Central memory CD8-positive, alpha-beta T cell (primary cell): Measurements from ENCODE around the gene RGS19.
A peak's percentile ranks its signal among the peaks of the same experiment; 100 is the strongest.

Experiments
- ATAC-seq: fragments of 150-1000 bp; cut with Tn5 transposase; replicated peaks from 2 replicates; pipeline ENCODE4 v1.10.0; 2022; ENCODE audit warnings: mild to moderate bottlenecking, moderate FRiP score, moderate number of reproducible peaks; ENCODE audit not compliant: poor library complexity, severe bottlenecking; ENCODE audit errors: extremely low read depth
- DNase-seq, 2 donors: peaks; one replicate each; pipeline ENCODE4 v3.0.0; 2021; ENCODE audit warnings: low spot score in 2 of 2
- H3K27ac Mint-ChIP-seq: one replicate; pipeline ENCODE4 v1.8.0; 2022; ENCODE audit warnings: low read depth, mild to moderate bottlenecking, moderate library complexity, mixed read lengths
- H3K27me3 Mint-ChIP-seq: one replicate; pipeline ENCODE4 v1.8.0; 2022; ENCODE audit warnings: mixed read lengths
- H3K36me3 Mint-ChIP-seq: one replicate; pipeline ENCODE4 v1.8.0; 2022; ENCODE audit warnings: mild to moderate bottlenecking, moderate library complexity, mixed read lengths; ENCODE audit not compliant: insufficient read depth
- H3K4me1 Mint-ChIP-seq: one replicate; pipeline ENCODE4 v1.8.0; 2022; ENCODE audit warnings: mixed read lengths
- H3K4me3 Mint-ChIP-seq: one replicate; pipeline ENCODE4 v1.8.0; 2022; ENCODE audit warnings: mild to moderate bottlenecking, moderate library complexity, mixed read lengths
- H3K9me3 Mint-ChIP-seq: one replicate; pipeline ENCODE4 v1.8.0; 2022; ENCODE audit warnings: mixed read lengths

Gene RGS19

DNA sequence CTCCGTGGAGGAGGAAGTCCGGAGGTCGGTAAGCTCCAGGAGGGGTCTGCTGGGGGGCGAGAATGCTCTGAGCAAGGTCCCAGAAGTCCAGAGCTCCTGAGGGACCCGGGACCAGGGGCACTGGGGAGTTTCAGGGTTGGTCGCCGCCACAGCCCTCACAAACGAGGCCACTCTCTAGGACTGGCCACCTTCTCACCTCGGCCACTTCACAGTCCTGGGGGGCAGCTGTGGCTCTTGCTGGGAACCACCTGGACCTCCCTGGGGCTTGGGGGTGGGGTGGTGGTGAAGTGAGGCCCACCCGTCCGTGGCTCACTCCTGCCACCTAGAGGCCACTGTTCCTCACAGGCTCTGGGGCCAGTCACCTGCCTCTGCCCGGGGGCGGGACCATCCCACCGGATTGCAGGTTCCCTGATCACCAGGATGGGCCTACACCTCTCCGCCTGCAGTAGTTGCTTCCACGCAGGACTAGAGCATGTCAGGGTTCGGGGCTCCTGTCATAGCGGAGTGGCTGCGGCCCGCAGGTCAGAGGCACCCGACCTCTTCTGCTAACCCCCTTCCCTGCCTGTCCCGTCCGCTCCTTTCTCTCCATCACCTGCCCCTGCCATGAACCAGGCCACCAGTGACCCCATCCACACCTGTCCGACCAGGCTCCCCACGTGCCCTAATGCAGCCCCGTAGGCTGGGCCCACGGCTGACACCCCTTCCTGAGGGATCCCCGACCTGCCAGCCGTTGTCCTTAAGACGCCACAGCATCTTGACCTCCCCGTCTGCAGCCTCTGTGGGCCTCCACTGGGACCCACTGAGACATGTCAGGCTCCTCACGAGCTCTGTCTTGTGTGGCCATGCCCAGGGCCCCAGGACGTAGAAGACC lies 21.5 kb downstream of the RGS19 start:
- Mint-ChIP-seq H3K36me3 (peaks cover 4% of the 10 kb centered on the region), H3K9me3 (no peaks in the 10 kb centered on the region), H3K27me3 (peaks cover 12% of the 10 kb centered on the region), H3K27ac (no peak overlapping the region), H3K4me1 (peaks cover 15% of the 10 kb centered on the region), H3K4me3 (peak overlapping the region; percentile 40)
- ATAC-seq = peak; percentile 83
- peak; percentile 53 to 69 for DNase-seq

DNA sequence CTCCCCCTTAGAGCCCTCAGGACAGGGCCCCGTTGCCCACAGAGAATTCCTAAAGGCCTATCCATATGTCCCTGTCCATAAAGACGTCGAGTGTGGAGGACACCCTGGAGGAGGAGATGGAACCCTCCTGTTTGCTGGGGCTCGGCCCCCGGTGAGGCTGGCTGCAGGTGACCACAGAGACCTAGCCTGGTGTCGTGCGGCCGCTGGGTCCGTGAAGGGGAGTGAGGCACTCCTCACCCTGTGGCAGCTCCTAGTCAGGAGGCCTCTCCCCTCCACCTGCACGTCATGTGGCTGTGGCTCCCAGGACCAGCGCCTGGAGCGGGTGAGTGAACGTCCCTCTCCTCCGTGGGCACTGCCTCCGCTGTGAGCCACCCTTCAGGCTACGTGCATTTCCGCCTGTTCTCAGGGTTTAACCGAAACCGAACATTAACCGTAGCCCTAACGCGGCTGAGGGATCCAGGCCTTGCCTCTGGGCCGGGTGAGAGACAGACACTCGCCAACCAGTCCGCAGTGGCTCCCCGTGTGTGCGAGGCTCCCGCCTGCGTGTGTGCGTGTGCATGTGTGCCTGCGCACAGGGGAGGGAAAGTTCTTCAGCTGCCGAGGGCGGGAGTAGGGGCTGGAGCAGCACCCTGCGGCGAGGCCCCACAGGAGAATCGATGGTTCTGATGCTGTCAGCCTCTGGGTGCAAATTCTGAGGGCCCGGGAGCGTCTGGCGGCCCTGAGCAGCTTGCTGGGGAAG lies 22.3 kb downstream of the RGS19 start:
- Mint-ChIP-seq H3K4me3 (peak overlapping the region; percentile 40), H3K4me1 (peaks cover 15% of the 10 kb centered on the region), H3K27me3 (peaks cover 15% of the 10 kb centered on the region), H3K36me3 (peaks cover 1% of the 10 kb centered on the region), H3K9me3 (no peaks in the 10 kb centered on the region), H3K27ac (no peak overlapping the region)
- ATAC-seq (peak; percentile 24), DNase-seq (no peak)

DNA sequence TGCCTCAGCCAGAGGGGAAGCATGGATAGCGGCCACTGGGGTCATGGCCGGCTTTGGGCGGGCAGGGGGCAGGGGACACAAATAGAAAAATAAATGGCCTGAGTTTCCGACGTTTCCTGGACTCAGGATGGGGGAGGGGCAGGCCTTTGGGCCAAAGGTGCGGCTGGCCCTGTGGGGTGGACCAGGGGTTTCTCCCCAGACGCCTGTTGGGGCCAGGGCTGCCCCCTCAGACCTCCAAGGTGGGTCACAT lies 22.8 kb downstream of the RGS19 start:
- DNase-seq (no peak), ATAC-seq (no peak)
- Mint-ChIP-seq H3K4me1 (peaks cover 15% of the 10 kb centered on the region), H3K4me3 (no peak overlapping the region), H3K9me3 (no peaks in the 10 kb centered on the region), H3K36me3 (peaks cover 1% of the 10 kb centered on the region), H3K27me3 (peaks cover 15% of the 10 kb centered on the region), H3K27ac (no peak overlapping the region)

DNA sequence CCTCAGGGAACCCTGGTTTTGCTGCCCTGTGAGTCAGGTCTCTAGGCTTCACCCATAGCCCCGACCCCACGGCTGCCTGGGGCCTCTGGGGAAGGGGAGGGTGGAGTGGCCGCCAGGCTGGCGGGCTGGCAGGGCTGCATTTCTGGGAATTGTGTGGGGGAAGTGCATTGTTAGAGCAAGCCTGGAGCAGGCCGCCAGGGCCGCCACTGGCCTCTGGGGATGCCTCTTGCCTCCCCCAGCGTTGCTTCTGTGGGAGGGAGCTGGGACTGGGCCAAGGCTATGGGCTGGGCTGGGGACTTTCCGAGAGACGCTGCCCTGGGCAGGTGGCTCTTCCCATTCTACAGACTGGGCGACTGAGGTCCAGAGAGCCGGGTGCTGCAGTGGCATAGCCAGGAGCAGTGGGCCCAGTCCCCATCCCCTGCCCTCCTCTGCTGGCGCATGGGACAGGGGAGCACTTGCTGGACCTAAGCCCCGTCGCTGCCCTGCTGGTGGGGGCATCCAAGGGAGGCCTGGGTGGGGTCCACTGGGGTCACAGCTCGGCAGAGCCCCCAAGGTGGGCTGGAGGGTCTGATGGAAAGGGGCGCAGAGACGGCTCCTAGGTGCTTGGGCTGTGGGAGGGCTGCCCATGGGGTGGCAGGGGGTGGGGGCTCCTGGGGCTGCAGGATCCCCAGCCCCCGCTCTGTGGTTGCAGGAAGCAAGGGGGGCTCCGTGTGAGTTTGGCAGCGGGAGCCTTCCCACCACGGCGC lies 23.3 kb downstream of the RGS19 start:
- H3K9me3 Mint-ChIP-seq = no peaks in the 10 kb centered on the region
- H3K36me3 Mint-ChIP-seq = peaks cover 1% of the 10 kb centered on the region
- no peak overlapping the region for H3K27ac Mint-ChIP-seq
- no peak for DNase-seq
- H3K4me3 Mint-ChIP-seq = no peak overlapping the region
- H3K27me3 Mint-ChIP-seq = peaks cover 15% of the 10 kb centered on the region
- peaks cover 15% of the 10 kb centered on the region for H3K4me1 Mint-ChIP-seq
- ATAC-seq = no peak

DNA sequence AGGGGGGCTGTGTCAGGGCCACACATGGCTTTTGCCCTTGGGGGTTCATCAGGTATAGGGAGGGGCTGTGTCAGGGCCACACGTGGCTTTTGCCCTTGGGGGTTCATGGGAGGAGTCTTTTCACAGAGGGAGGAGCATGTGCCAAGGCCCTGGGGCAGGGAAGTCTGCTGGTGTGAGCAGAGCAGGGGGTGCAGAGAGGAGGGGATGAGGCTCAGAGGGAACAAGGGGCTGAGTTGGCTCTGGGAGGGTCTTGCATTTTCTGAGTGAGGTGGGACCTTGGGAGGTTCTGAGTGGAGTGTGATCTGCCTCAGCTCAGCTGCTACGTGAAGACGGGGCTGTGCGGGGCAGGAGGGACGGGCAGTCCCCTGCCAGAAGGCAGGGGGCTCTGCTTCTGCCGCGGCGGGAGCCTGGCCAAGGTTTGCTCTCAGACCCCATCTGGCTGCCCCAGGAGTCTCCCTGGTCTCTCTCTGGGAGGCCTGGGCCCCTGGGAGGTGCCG lies 23.9 kb downstream of the RGS19 start:
- no peaks in the 10 kb centered on the region for H3K9me3 Mint-ChIP-seq
- peaks cover 15% of the 10 kb centered on the region for H3K27me3 Mint-ChIP-seq
- H3K4me1 Mint-ChIP-seq = peaks cover 15% of the 10 kb centered on the region
- DNase-seq (no peak), ATAC-seq (no peak)
- no peak overlapping the region for H3K4me3 Mint-ChIP-seq
- peaks cover 1% of the 10 kb centered on the region for H3K36me3 Mint-ChIP-seq
- H3K27ac Mint-ChIP-seq = peak overlapping the region; percentile 67

DNA sequence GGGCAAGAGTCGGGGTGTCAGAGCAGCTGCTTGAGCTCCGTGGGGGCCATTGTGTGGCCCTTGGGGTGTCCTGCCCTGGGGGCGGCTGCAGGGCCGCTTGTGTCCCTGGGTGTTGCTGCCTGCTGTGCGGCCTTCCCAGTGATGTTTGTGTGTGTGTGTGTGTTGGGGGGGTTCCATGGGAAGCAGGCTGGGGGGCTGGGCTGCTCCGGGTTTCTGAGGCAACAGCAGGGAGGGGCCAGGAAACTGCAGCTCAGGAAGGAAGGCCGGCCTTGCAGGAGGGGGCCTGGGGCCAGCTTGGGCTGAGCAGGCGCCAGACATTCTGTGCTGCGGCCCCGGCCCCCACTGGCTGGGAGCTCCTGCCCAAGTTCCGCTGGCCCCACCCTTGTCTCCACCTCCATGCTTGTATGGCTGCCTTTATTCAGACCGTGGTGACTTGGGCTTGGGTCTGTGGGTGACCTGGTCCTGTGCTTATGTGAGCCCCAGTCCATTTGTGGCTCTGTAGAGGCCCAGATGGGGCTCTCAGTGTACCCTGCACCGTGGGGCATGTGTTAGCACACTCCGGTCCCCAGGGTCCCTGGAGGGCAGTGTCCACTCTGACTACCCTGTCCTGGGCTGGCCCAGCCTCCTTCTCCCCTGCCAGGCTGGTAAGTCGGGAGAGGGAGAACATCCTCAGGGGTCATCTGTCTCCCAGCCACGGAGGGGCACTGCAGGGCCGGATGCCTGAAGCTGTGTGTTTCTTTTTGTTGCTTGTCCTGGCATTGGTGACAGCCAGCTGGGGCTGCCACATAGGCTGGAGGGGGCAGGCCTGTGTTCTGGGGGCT lies 25.3 kb downstream of the RGS19 start:
- peaks cover 15% of the 10 kb centered on the region for H3K27me3 Mint-ChIP-seq
- no peak overlapping the region for H3K4me3 Mint-ChIP-seq
- ATAC-seq = no peak
- H3K27ac Mint-ChIP-seq = no peak overlapping the region
- H3K9me3 Mint-ChIP-seq = no peaks in the 10 kb centered on the region
- peaks cover 1% of the 10 kb centered on the region for H3K36me3 Mint-ChIP-seq
- DNase-seq = no peak
- H3K4me1 Mint-ChIP-seq = peaks cover 10% of the 10 kb centered on the region

DNA sequence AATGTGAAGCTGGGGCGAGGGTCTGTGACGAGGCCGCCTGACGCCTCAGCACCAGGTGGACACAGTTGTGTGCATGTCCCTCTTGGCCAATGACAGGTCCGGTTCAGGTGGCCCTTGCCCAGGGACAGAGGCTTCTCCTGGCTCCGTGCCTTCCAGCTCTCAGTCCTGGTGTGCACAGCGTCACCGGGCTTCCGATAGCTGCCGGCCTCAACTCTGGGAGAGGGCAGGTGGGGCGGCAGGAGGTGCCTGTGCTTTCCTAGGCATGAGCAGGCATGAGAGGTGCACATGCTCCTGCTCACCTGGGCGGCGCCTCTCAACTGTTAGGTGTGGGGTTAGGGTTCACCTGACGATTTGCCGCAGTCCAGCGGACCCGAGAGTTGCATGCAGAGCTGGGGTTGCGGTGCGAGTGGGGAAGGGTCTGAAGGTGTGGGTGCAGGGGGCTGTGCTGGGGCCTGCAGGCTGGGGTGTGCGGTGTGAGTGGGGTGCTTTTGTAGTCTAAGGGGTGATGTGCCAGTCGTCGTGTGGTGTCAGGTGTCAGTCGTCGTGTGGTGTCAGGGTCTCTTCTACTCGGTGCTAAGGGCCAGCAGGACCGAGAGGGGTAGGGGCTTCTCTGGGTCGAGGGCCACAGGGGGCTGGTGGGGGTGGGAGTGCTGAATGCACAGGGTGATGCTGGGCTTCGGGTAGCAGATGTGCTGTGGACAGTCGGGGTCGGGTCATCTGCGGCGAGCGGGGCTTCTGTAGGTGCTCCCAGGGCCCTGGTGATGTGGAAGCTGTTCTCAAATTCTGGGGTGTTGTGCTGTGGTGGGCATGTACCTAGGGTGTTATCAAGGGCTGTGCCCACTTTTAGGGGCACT lies 26.1 kb downstream of the RGS19 start:
- H3K4me3 Mint-ChIP-seq = no peak overlapping the region
- ATAC-seq = no peak

DNA sequence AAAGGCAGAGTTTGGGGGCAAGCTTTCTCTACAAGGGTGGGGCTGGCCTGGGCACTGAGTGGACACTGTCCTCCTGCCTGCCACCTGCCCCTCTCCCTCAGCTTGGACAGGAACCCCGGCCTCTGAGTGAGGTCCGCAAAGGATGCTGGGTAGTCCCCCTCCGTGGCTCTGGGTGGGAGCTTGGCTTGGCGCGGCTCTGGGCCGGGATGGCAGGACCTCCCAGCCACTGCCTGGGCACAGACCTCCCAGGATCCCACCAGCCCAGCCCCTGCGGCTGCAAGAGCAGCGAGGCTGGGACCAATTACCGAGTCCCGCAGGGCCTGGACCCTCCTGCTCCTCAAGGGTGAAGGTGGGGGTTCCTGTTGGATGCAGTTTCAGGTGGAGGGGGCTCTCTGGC lies 27.0 kb downstream of the RGS19 start:
- H3K27ac Mint-ChIP-seq = no peak overlapping the region
- H3K36me3 Mint-ChIP-seq = peaks cover 1% of the 10 kb centered on the region
- no peak overlapping the region for H3K4me3 Mint-ChIP-seq
- DNase-seq = no peak
- no peaks in the 10 kb centered on the region for H3K9me3 Mint-ChIP-seq
- ATAC-seq = no peak
- peaks cover 4% of the 10 kb centered on the region for H3K4me1 Mint-ChIP-seq
- H3K27me3 Mint-ChIP-seq = peaks cover 17% of the 10 kb centered on the region

More for the DNA sequence above, 26.1 kb downstream of the RGS19 start:
- H3K9me3 Mint-ChIP-seq = no peaks in the 10 kb centered on the region
- no peak overlapping the region for H3K27ac Mint-ChIP-seq
- no peak for DNase-seq
- H3K27me3 Mint-ChIP-seq = peaks cover 15% of the 10 kb centered on the region
- peaks cover 1% of the 10 kb centered on the region for H3K36me3 Mint-ChIP-seq
- H3K4me1 Mint-ChIP-seq = peaks cover 6% of the 10 kb centered on the region

DNA sequence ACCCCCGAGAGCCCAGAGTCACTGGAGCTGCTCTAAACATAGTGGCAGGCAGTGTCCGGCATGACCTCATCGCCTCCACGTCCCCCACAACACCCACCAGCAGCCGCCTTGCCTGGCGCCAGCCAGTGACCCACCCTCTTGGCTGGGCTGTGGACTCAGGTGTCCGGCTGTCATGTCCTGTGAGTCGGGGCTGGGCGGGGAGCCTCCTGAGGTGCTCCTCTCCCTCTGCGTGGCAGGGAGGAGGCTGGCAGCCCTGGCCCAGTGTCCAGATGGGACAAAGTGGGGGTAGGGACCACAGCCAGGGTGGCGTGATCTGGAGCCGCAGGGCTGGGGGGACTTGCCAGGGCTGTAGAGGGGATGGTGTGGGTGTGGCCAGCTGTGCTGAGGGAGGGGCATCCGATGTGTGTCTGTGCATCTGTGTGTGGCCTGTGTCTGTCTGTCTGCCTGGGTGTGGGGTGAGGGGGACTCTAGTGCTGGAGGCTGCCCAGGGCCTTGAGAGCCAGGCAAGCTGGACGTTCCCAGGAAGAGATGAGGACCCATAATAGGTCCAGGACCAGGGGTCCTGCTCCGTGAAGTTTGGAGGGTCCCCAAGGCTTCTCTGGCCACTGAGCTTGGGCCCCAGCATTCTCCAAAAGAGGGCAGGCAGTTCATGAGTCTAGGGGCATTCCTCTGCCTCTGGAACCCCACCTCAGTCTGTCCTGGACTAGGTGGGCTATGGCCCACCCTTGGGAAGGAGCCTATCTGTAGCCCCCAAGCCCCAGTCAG lies 27.6 kb downstream of the RGS19 start:
- no peaks in the 10 kb centered on the region for H3K9me3 Mint-ChIP-seq
- H3K4me3 Mint-ChIP-seq = no peak overlapping the region

DNA sequence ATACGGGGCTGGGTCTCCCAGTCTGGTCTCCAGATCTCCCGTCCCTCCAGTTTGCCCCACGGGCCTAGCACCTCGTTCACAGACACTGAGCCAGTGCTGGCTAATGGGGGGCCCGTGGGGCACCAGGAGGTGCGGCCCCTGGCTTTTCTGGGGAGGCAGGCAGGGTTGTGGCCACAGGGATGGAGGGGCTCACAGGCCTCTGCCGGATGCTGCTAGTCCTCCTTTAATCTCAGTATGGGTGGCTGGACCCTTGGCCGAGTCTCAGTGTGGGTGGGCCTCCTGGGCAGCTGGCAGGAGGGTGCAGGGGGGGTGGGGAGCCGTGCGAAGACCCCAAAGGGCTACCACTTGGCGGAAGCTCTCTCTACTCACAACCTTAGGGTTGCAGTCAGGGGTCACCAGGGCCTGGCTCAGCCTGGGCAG lies 28.3 kb downstream of the RGS19 start:
- DNase-seq = no peak
- Mint-ChIP-seq H3K4me1 (peaks cover 6% of the 10 kb centered on the region), H3K27ac (no peak overlapping the region), H3K36me3 (peaks cover 4% of the 10 kb centered on the region), H3K27me3 (peaks cover 30% of the 10 kb centered on the region), H3K4me3 (no peak overlapping the region), H3K9me3 (no peaks in the 10 kb centered on the region)
- ATAC-seq = no peak

More for the DNA sequence above, 27.6 kb downstream of the RGS19 start:
- DNase-seq = no peak
- ATAC-seq = no peak
- Mint-ChIP-seq H3K36me3 (peaks cover 1% of the 10 kb centered on the region), H3K27me3 (peaks cover 23% of the 10 kb centered on the region), H3K4me1 (peaks cover 4% of the 10 kb centered on the region), H3K27ac (no peak overlapping the region)
